ENCODE results near the gene UGT1A9.
"Not testable (repeated sequence)": the region's sequence is repeated elsewhere in the genome, so short reads cannot be mapped to it uniquely, and the experiment has no call there.

The UGT1A9 gene

GRCh38 chr2:233671290-233672161 lies at the start of gene UGT1A9:
Gene UGT1A9, plus strand, starts transcription at chr2:233671898. Its CDS starts 37 bp downstream, at chr2:233671935.
- no peak for DNase-seq

GRCh38 chr2:233627331-233628025 lies 44.2 kb upstream of the UGT1A9 start:
- DNase-seq, result no peak

- DNase-seq, result not testable (repeated sequence)
Observed at GRCh38 chr2:233636306-233636705, 35.4 kb upstream of the UGT1A9 start, which contains the start of gene UGT1A10. Gene UGT1A10, plus strand, starts transcription at chr2:233636448. Its CDS starts 75 bp downstream, at chr2:233636523.

- DNase-seq, result no peak
Observed at GRCh38 chr2:233638836-233639235, 32.9 kb upstream of the UGT1A9 start.

- no peak for DNase-seq
Observed at GRCh38 chr2:233639860-233640259, 31.8 kb upstream of the UGT1A9 start.

GRCh38 chr2:233643128-233643527 lies 28.6 kb upstream of the UGT1A9 start:
- no peak for DNase-seq

- DNase-seq, result not testable (repeated sequence)
Observed at GRCh38 chr2:233646033-233646432, 25.7 kb upstream of the UGT1A9 start.

GRCh38 chr2:233650981-233651380 lies 20.7 kb upstream of the UGT1A9 start:
- DNase-seq, result no peak

GRCh38 chr2:233651430-233651829 lies 20.3 kb upstream of the UGT1A9 start:
- DNase-seq, result no peak

- no peak for DNase-seq
Observed at GRCh38 chr2:233654501-233654900, 17.2 kb upstream of the UGT1A9 start.

GRCh38 chr2:233655043-233655442 lies 16.7 kb upstream of the UGT1A9 start:
- DNase-seq, result no peak

GRCh38 chr2:233655943-233656342 lies 15.8 kb upstream of the UGT1A9 start:
- not testable (repeated sequence) for DNase-seq

GRCh38 chr2:233656443-233656842 lies 15.3 kb upstream of the UGT1A9 start:
- no peak for DNase-seq

GRCh38 chr2:233658610-233659009 lies 13.1 kb upstream of the UGT1A9 start:
- no peak for DNase-seq

GRCh38 chr2:233663911-233664310 lies 7.8 kb upstream of the UGT1A9 start:
- DNase-seq, result no peak

GRCh38 chr2:233668605-233669260 lies 3.0 kb upstream of the UGT1A9 start:
- no peak for DNase-seq

GRCh38 chr2:233672886-233673285 lies 1.2 kb downstream of the UGT1A9 start:
- DNase-seq, result no peak

GRCh38 chr2:233673896-233674295 lies 2.2 kb downstream of the UGT1A9 start:
- no peak for DNase-seq

- DNase-seq, result no peak
Observed at GRCh38 chr2:233674314-233674713, 2.6 kb downstream of the UGT1A9 start.

GRCh38 chr2:233674995-233675394 lies 3.3 kb downstream of the UGT1A9 start:
- peak in 1 of 3 experiments; percentile 37 for DNase-seq

- DNase-seq, result no peak
Observed at GRCh38 chr2:233676046-233676445, 4.3 kb downstream of the UGT1A9 start.

- no peak for DNase-seq
Observed at GRCh38 chr2:233679196-233679595, 7.5 kb downstream of the UGT1A9 start.

- DNase-seq, result no peak
Observed at GRCh38 chr2:233680361-233681045, 8.8 kb downstream of the UGT1A9 start.

Measured in NCI-H1417 (cell line).